Panc1 (cell line): ENCODE results near the gene C2CD2. TPM values are rescaled to one million over a fixed set of nuclear protein-coding genes. Genes with fewer than 3 reads are reported as not detected.

ENCODE experiments used
- ATAC-seq: fragments of 200-7000 bp; cut with Tn5 transposase; 2 replicates; pipeline ENCODE4 v1.9.1; 2020; ENCODE audit warnings: mild to moderate bottlenecking, moderate library complexity
- BruUV-seq: library from RNA; stranded (reverse); fragments of 400-500 nt; replicated peaks from 2 replicates; lab custom pipeline; 2021; lab: Mats Ljungman, UMichigan
- CTCF ChIA-PET: fragments of 300-600 bp; sonication (Branson Sonifier 250); formaldehyde crosslinking; loops from one replicate; lab custom pipeline; 2022; ENCODE audit warnings: antibody characterized with exemption; lab: Charles Lee
- POLR2A ChIA-PET: fragments of 300-600 bp; sonication (Branson Sonifier 250); formaldehyde crosslinking; loops from one replicate; lab custom pipeline; 2022; ENCODE audit warnings: antibody characterized with exemption; lab: Charles Lee
- DNase-seq: peaks from one replicate; pipeline ENCODE4 v3.0.0-alpha.2; 2010; ENCODE audit warnings: low read depth, low spot score
- H3K27ac ChIP-seq: 2 replicates; pipeline ENCODE4 v1.5.1; 2011; ENCODE audit warnings: mild to moderate bottlenecking, low read length, inconsistent platforms
- H3K27me3 ChIP-seq: fragments of 200-500 bp; sonication (Bioruptor generic); 2 replicates; pipeline ENCODE4 v1.6.0; 2014; ENCODE audit warnings: low read length, inconsistent platforms; ENCODE audit not compliant: control insufficient read depth, insufficient read depth
- H3K36me3 ChIP-seq: fragments of 200-500 bp; sonication (Bioruptor generic); 2 replicates; pipeline ENCODE4 v1.5.1; 2014; ENCODE audit warnings: inconsistent platforms, mild to moderate bottlenecking, low read length, moderate library complexity; ENCODE audit not compliant: control insufficient read depth, insufficient read depth
- H3K4me1 ChIP-seq: 2 replicates; pipeline ENCODE4 v1.5.1; 2011; ENCODE audit warnings: inconsistent platforms, mild to moderate bottlenecking, low read length, moderate library complexity; ENCODE audit not compliant: control insufficient read depth, insufficient read depth
- H3K4me3 ChIP-seq, 2 experiments: 2 replicates each; pipeline ENCODE4 v1.5.1; 2011 to 2012; ENCODE audit warnings: low read depth in 2 of 2, low read length in 2 of 2, mild to moderate bottlenecking in 2 of 2, inconsistent platforms in 1 of 2, moderate library complexity in 1 of 2
- H3K9me3 ChIP-seq: fragments of 200-500 bp; sonication (Bioruptor generic); 2 replicates; pipeline ENCODE4 v1.5.1; 2014; ENCODE audit warnings: low read depth, mild to moderate bottlenecking, inconsistent platforms, low read length, moderate library complexity; ENCODE audit not compliant: control insufficient read depth, insufficient read depth
- CTCF ChIP-seq: fragments of 450-650 bp; IDR thresholded peaks from 2 replicates; pipeline ENCODE4 v1.5.1; 2017; ENCODE audit warnings: mild to moderate bottlenecking
- POLR2AphosphoS5 ChIP-seq: IDR thresholded peaks from 2 replicates; pipeline ENCODE4 v1.6.1; 2012; ENCODE audit warnings: mild to moderate bottlenecking, low read depth, low read length, moderate library complexity
- REST ChIP-seq, 2 experiments: IDR thresholded peaks; 2 replicates each; pipeline ENCODE4 v1.6.1; 2011 to 2012; ENCODE audit warnings: low read depth in 2 of 2, control low read depth in 1 of 2, low read length in 1 of 2, mild to moderate bottlenecking in 1 of 2, moderate library complexity in 1 of 2; ENCODE audit not compliant: insufficient read depth in 1 of 2
- SIN3A ChIP-seq: IDR thresholded peaks from 2 replicates; pipeline ENCODE4 v1.6.1; 2012; ENCODE audit warnings: low read depth, mild to moderate bottlenecking, low read length, moderate library complexity, borderline replicate concordance; ENCODE audit not compliant: insufficient read depth
- TCF7L2 ChIP-seq: IDR thresholded peaks from 2 replicates; pipeline ENCODE4 v1.6.1; 2011; ENCODE audit warnings: mild to moderate bottlenecking, low read depth, low read length, inconsistent platforms
- in situ Hi-C: cut with HindIII; loops from 2 replicates; pipeline ENCODE4 v1.10.0; 2016; ENCODE audit warnings: low sequenced_read_pairs, low pct_unique_long_range_greater_than_20kb
- intact Hi-C: fragments of 100-400 bp; cut with micrococcal nuclease; formaldehyde crosslinking; loops from one replicate; pipeline ENCODE4 v1.10.0; 2022; ENCODE audit not compliant: unreplicated experiment
- total RNA-seq: library from RNA; stranded (reverse); gene quantifications from one replicate; pipeline ENCODE4 v1.2.1, GENCODE V29; 2021; ENCODE audit not compliant: unreplicated experiment

Gene C2CD2
- total RNA-seq, 1 experiment from 2014 or later: 14.0 TPM

- H3K4me3 ChIP-seq: no peak overlapping the region
- intact Hi-C loops (no loop called here), in situ Hi-C loops (no loop called here)
- H3K4me1 ChIP-seq: no peaks in the 10 kb centered on the region
- TF ChIP-seq TCF7L2 (no peak), SIN3A (no peak), CTCF (no peak), REST (IDR thresholded peaks at IDR 0.05; ENCODE audit: insufficient read depth in 1 of 2, low read depth in 2 of 2, low read length in 1 of 2) (no peak), POLR2AphosphoS5 (no peak)
- no peaks in the 10 kb centered on the region for H3K27me3 ChIP-seq
- H3K9me3 ChIP-seq: no peaks in the 10 kb centered on the region
- ChIA-PET POLR2A (no interaction called here), CTCF (no interaction called here)
- no peak for DNase-seq
- H3K27ac ChIP-seq: no peak overlapping the region
- BruUV-seq: no TSS peak
- ATAC-seq: no peak
- H3K36me3 ChIP-seq: no peaks in the 10 kb centered on the region; the same call in 1 of the 2 replicates
These were observed 56.7 kb downstream of the C2CD2 start for GRCh38 chr21:41897047-41897669.

GRCh38 chr21:41895643-41896493, 58.0 kb downstream of the C2CD2 start:
- ChIA-PET CTCF (no interaction called here), POLR2A (interaction anchor here (0.7 kb wide), 1 partner anchor 124 kb away, joined by 3 read pairs; no protein-coding TSS in a partner anchor)
- no TSS peak for BruUV-seq
- no peak overlapping the region for H3K4me3 ChIP-seq
- H3K36me3 ChIP-seq: no peaks in the 10 kb centered on the region; the same call in 1 of the 2 replicates
- no peak for DNase-seq
- in situ Hi-C loops: no loop called here
- H3K9me3 ChIP-seq: no peaks in the 10 kb centered on the region
- no peaks in the 10 kb centered on the region for H3K27me3 ChIP-seq
- TF ChIP-seq REST (IDR thresholded peaks at IDR 0.05; ENCODE audit: insufficient read depth in 1 of 2, low read depth in 2 of 2, low read length in 1 of 2): no peak
- no peak for ATAC-seq
- H3K27ac ChIP-seq: no peak overlapping the region
- intact Hi-C loops: no loop called here
- H3K4me1 ChIP-seq: no peaks in the 10 kb centered on the region
